SKM-1 treated with dmso at 0.1 percent for 144 hours (cell line): ENCODE measurements around the gene CHGA.

Source experiments
- DNase-seq: peaks from one replicate; lab custom pipeline; 2025; ENCODE audit not compliant: unreplicated experiment; lab: John Stamatoyannopoulos, UW

The CHGA gene

GRCh38 chr14:92929689-92930608, 7.0 kb downstream of the CHGA start:
- no peak for DNase-seq

GRCh38 chr14:92930737-92931602, 8.0 kb downstream of the CHGA start:
- DNase-seq = no peak

GRCh38 chr14:92931681-92932447, 8.9 kb downstream of the CHGA start:
- no peak for DNase-seq

DNA sequence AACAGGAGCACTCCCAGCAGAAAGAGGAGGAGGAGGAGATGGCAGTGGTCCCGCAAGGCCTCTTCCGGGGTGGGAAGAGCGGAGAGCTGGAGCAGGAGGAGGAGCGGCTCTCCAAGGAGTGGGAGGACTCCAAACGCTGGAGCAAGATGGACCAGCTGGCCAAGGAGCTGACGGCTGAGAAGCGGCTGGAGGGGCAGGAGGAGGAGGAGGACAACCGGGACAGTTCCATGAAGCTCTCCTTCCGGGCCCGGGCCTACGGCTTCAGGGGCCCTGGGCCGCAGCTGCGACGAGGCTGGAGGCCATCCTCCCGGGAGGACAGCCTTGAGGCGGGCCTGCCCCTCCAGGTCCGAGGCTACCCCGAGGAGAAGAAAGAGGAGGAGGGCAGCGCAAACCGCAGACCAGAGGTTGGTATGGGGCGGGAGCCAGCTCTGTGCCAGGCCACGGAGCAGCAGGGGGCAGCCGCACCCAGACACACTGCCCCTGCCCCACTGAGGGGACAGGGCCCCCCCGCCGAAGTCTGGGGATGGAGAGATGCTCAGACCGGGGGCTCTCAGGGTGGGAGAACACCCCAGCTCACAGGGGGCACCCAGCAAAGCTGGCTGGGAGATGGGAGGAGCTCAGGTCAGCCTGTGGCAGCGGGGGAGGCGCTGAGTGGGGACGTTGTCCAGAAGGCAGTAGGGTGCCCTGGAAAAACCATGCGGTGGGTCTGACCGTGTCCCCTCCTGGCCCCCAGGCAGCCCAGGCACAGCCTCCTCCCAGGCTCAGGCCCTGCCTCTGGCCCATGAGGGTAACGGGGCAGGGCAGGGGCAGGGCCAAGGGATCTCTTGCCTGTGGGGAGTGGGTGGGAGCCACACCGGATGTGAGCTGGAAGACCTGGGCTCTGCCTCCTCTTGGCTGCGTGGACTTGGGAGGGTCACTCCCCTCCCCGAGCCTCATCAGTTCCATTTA, 9.8 kb downstream of the CHGA start:
- DNase-seq = no peak

DNA sequence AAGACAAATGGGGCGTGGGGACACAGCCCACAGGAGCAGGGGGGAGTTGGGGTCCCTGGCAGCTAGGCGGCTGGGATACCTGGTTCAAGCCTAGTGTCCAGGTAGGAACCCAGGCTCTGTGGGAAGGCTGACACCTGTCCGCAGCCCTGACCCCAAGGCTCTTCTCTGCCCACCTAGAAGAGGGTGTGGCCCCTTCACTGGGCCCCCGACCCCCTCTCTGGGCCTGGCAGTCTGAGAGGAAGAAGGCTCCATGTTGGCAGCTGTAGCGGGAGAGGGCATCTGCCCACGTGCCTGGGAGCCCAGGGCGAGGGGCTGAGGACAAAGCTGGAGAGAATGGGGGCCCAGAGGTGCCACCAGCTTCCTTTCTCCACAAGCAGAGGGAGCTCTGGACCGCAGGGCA, 10.5 kb downstream of the CHGA start:
- no peak for DNase-seq

DNA sequence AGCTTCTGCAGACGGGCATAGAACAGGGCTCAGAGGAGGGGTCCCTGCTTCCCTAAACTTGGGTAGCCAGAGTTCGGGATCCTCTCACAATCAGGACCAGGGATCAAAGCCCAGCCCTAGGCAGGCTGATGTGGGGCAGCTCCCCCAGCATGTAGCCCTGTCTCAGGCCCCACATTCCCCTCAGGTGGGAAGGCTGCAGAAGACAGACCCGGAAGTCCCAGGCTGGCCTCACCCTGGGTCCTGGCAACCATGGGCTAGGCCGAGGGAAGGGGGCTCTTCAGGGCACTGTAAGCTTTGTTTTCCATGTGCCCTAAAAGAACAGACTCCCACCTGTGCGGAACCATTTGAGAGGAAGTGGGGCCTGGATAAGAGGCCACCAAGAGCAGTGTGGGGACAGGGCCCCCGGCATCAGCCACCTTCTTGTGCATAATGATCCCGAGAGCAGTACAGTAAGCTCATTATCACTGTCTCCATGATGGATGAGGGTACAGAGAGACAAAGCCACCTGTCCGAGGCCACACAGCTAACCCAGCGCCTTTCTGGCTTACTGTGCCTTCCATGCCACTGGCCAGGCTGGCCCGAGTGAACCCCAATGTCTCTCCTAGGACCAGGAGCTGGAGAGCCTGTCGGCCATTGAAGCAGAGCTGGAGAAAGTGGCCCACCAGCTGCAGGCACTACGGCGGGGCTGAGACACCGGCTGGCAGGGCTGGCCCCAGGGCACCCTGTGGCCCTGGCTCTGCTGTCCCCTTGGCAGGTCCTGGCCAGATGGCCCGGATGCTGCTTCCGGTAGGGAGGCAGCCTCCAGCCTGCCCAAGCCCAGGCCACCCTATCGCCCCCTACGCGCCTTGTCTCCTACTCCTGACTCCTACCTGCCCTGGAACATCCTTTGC, 11.5 kb downstream of the CHGA start:
- DNase-seq = no peak

GRCh38 chr14:92935446-92935845, 12.5 kb downstream of the CHGA start:
- DNase-seq = no peak

DNA sequence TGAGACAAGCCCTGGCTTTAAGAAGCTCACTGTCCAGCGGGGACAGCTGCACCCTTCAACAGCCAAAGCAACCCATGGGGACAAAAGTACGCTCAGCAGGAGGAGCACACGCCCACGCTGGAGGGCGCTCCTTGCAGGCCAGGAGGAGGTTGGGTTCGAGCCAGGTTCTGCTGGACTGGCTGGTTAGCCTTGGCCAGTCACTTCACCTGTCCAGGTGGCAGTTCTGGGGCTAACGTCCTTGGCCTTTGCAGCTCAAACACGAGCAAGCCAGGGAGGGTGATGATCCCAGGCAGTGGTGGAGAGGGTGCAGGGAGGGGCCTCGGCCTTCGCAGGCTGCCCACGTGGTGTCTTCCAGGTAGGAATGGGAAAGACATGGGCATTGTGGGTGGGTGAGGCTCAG, 13.1 kb downstream of the CHGA start:
- DNase-seq = no peak

DNA sequence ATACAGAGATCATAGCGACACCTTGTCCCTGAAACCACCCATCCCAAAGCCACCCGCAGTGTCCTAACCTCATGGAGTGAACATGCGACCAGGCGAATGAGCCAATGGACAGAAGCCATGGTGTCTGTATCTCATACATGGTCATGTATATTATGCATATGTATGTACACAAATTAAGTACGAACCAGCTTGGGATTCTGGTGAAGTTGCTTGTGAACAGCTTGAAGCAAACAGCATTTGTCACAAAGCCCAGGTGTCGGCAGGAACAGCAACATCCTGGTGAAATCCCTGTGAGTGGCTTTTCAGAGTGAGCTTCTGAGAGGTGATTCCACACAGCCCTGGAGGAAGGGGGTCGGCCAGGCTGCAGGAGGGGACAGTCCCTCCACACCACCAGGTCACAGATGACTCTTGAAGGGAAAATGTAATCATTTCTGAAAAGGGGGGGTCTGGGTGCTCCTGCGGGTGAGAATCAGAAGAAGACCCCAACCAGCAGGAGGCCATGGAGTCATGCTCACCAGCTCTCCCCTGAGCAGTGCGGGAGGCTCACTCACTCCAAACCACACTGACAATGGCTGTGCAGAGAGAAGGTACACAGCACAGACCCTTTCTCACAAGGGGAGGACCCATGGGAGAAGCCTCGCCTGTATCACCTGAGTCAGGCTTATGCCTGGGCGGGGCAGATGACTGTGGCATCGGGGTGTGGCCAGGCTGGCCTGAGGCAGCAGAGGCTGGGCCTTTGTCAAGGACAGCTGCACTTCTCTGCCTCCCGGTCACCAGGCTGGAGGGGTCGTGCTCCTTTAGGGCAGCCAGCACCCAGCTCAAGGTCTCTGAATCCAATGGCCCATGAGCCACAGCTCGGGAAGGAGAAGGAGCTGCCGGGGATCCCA, 14.3 kb downstream of the CHGA start:
- DNase-seq = no peak

DNA sequence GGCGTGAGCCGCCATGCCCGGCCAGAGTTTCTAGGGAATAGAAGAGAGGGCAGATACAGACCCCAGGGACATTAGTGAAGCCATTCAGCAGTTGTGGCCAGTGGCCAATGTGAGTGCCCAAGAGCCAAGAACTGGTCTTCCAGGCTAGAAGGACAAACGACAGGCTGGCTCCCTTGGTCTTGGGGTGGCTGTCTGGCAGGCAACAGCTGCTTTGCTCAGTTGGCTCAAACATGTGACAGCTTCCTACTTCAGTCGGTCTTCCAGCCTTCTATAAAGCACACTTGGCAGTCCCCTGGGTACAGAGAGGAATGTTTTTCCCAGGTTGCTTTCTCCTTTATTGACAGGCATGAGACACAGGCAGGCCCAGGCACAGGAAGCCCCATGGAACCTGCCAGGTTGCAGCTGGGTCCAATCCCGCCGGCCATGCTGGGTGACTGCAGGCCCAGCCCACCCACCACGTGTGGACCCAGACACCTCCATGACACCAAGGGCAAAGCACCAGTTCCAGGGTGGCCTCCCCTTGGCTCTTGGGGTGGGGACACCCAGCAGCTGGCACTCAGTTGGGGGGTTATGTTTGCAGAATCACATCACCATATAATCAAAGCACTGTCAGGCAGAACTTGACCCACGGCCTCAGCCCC, 15.4 kb downstream of the CHGA start:
- no peak for DNase-seq

- DNase-seq = no peak
Measured at GRCh38 chr14:92938890-92939671, 16.1 kb downstream of the CHGA start.

- DNase-seq = no peak
Measured at GRCh38 chr14:92939699-92940098, 16.7 kb downstream of the CHGA start.

GRCh38 chr14:92940543-92940942, 17.6 kb downstream of the CHGA start:
- DNase-seq = no peak

DNA sequence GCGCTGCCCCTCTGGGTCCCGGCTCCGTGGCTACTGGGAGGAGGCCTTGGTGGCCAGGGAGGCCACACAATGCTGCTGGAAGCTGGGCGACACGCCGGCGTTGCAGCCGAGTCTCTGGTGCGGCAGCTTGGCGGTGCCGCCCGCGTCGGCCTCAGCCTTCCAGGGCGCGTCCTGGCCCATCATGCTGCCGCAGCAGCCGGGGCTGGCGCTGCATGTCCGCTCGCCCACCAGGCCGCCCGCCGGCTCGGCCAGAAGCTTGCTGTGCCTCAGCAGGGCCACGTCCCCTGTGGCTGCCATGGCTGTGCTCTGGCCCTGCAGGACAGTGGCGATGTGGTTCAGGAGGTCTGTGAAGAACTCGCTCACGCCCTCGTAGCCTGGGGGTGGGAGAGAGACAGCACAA, 18.6 kb downstream of the CHGA start:
- no peak for DNase-seq

GRCh38 chr14:92942136-92942535, 19.2 kb downstream of the CHGA start:
- no peak for DNase-seq

DNA sequence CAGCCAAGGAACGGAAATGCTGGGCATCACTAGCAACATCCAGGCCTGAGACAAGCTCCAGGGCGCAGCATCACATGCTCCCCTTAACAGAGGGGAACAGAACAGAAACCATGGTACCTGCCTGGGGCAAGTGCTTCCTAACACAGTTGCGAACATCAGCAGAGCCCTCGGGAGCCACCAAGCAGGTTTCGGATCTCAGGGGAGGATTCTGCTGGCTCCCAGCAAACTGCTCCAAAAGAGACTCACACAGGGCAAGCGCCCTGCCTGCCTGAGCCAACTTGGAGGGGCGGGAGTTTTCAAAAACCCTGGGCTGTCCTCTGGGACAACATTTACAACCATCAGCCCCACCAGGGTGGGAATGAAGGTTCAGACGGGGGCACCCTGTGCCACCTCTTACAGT, 19.6 kb downstream of the CHGA start:
- no peak for DNase-seq
